ENCODE data around the gene KLHL1. TPM values are rescaled to one million over a fixed set of nuclear protein-coding genes. Genes with fewer than 3 reads are reported as not detected.

The KLHL1 gene
- total RNA-seq, 1 donor = not detected

DNA sequence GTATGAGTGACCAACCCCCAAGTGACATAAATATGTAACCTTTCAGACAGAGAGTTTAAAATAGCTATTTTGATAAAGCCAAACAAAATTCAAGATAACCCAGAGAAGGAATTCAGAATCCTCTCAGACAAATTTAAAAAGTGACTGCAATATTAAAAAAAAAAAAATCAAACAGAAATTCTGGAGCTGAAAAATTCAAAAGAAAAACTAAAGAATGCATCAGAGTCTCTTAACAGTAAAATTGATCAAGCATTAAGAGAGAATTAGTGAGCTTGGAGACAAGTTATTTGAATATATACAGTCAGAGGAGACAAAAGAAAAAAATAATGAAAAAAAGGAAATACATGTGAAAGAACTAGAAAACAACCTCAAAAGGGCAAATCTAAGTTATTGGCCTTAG is 53.7 kb downstream of the KLHL1 start:
- no peak for DNase-seq (ENCODE audit: low read depth)
- no peak overlapping the region for H3K4me3 ChIP-seq (ENCODE audit: low read depth, low read length)
- no peak for TF ChIP-seq CTCF (IDR thresholded peaks at IDR 0.05; ENCODE audit: insufficient read depth, low read depth, low read length)

DNA sequence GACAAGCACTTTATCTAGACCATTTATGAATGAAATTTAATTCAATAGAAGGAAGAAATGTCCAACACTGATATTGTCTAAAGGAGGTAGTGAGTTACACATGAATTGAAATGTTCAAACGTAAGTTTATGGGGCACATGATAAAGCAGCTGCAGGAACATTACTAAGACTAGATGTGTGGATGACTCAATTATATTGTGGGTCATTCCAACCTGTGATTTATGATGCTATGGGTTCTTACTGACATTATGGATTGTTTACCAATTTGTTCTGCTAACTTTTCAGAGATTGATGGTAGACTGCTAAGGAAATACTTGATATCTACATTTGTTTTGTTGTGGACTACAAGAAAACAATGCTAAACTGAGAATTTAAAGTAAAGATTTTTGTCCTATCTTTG is 56.7 kb downstream of the KLHL1 start:
- H3K4me3 ChIP-seq (ENCODE audit: low read depth, low read length) = no peak overlapping the region
- TF ChIP-seq CTCF (IDR thresholded peaks at IDR 0.05; ENCODE audit: insufficient read depth, low read depth, low read length) = no peak
- no peak for DNase-seq (ENCODE audit: low read depth)

DNA sequence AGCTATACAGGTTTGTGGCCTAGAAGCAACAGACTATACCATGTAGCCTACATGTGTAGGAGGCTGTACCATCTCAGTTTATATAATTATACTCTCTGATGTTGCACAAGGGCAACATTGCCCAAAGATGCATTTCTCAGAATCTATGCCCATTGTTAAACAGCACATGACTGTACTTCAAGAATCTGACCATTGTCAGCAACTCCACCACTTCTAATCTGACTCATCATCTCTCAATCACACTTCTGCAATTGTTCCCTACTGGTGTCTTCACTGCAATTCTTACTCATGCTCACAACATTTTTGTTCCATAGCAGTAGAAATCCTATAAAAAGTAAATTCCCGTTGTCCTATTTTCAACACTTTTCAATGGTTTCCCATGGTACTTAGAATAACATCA is 64.6 kb downstream of the KLHL1 start:
- no peak for DNase-seq (ENCODE audit: low read depth)
- TF ChIP-seq CTCF (IDR thresholded peaks at IDR 0.05; ENCODE audit: insufficient read depth, low read depth, low read length) = no peak
- no peak overlapping the region for H3K4me3 ChIP-seq (ENCODE audit: low read depth, low read length)

GRCh38 chr13:70042193-70042592 is 66.1 kb downstream of the KLHL1 start:
- no peak for TF ChIP-seq CTCF (IDR thresholded peaks at IDR 0.05; ENCODE audit: insufficient read depth, low read depth, low read length)
- no peak for DNase-seq (ENCODE audit: low read depth)
- no peak overlapping the region for H3K4me3 ChIP-seq (ENCODE audit: low read depth, low read length)

- no peak for TF ChIP-seq CTCF (IDR thresholded peaks at IDR 0.05; ENCODE audit: insufficient read depth, low read depth, low read length)
- no peak for DNase-seq (ENCODE audit: low read depth)
- H3K4me3 ChIP-seq (ENCODE audit: low read depth, low read length) = no peak overlapping the region
Observed at GRCh38 chr13:70034286-70034685, 74.0 kb downstream of the KLHL1 start.

DNA sequence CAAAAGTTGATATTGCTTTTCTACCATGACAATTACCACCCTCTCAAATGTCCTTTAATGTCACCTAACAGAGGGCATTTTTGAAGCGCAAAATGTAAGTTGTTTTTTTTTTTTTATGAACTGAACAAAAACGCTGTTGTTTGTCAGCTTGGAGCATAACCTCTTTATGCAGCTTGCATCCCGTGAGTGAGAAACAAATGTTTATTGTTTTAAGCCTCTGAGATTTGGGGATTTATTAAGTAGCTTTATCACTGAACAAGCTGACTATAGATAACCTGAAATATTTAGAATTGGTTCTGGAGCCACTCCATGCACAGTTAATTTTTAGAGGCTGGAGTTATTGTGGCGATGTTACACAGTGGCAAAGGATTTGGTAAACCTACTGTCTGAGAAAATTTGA is 80.7 kb downstream of the KLHL1 start:
- no peak for DNase-seq (ENCODE audit: low read depth)
- no peak for TF ChIP-seq CTCF (IDR thresholded peaks at IDR 0.05; ENCODE audit: insufficient read depth, low read depth, low read length)
- H3K4me3 ChIP-seq (ENCODE audit: low read depth, low read length) = no peak overlapping the region

DNA sequence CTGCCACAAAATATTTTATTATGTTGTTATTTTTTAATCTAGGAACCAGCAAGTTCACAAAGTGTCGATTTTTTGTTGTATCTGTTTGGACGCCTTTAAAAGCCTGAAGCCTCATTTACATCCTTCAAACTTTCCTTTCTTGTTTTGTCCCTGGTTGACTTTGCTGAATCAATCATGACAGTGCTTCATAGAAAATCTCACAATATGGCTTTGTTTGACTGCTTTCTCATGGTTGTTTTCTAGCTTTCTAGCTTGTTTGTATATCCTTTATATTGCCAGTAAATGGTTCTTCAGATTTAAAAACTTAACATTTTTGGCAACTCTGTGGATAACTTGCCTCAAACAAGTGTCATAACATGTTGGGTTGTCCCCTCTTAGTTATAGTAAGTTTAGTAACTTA is 84.7 kb downstream of the KLHL1 start:
- no peak for TF ChIP-seq CTCF (IDR thresholded peaks at IDR 0.05; ENCODE audit: insufficient read depth, low read depth, low read length)
- H3K4me3 ChIP-seq (ENCODE audit: low read depth, low read length) = no peak overlapping the region
- DNase-seq (ENCODE audit: low read depth) = no peak

Data from fibroblast of villous mesenchyme (primary cell).